Mesendoderm (in vitro differentiated cells): ENCODE measurements around the gene EML2.
A peak's percentile ranks its signal among the peaks of the same experiment; 100 is the strongest.

Source experiments
- DNase-seq: peaks from one replicate; pipeline ENCODE4 v3.0.0; 2013
- H2AK5ac ChIP-seq: 2 replicates; pipeline ENCODE4 v1.6.1; 2013; ENCODE audit warnings: low read length, inconsistent platforms
- H2BK120ac ChIP-seq: 2 replicates; pipeline ENCODE4 v1.6.1; 2013; ENCODE audit warnings: low read depth, mild to moderate bottlenecking, low read length, moderate library complexity, mixed read lengths
- H2BK15ac ChIP-seq: replicated peaks from 2 replicates; pipeline ENCODE4 v1.6.1; 2013; ENCODE audit warnings: low read depth, mild to moderate bottlenecking, moderate library complexity
- H2BK5ac ChIP-seq: 2 replicates; pipeline ENCODE4 v1.6.1; 2013; ENCODE audit warnings: low read length, inconsistent platforms
- H3K18ac ChIP-seq: 2 replicates; pipeline ENCODE4 v1.6.1; 2013; ENCODE audit warnings: mild to moderate bottlenecking, low read length, mixed read lengths
- H3K23ac ChIP-seq: one replicate; pipeline ENCODE4 v1.6.1; 2013; ENCODE audit warnings: low read length
- H3K27ac ChIP-seq: 2 replicates; pipeline ENCODE4 v1.5.1; 2013; ENCODE audit warnings: low read depth, mild to moderate bottlenecking, inconsistent platforms, low read length, moderate library complexity
- H3K27me3 ChIP-seq: 2 replicates; pipeline ENCODE4 v1.6.1; 2013; ENCODE audit warnings: low read length, control low read depth, mild to moderate bottlenecking, inconsistent platforms; ENCODE audit not compliant: insufficient read depth, poor library complexity
- H3K36me3 ChIP-seq: 2 replicates; pipeline ENCODE4 v1.6.1; 2013; ENCODE audit warnings: low read length, inconsistent platforms; ENCODE audit not compliant: control insufficient read depth, insufficient read depth
- H3K4ac ChIP-seq: one replicate; pipeline ENCODE4 v1.6.1; 2013; ENCODE audit warnings: low read depth, mild to moderate bottlenecking, low read length, moderate library complexity
- H3K4me1 ChIP-seq: 2 replicates; pipeline ENCODE4 v1.6.1; 2013; ENCODE audit warnings: low read depth, low read length, inconsistent platforms; ENCODE audit not compliant: control insufficient read depth
- H3K4me2 ChIP-seq: 2 replicates; pipeline ENCODE4 v1.6.1; 2013; ENCODE audit warnings: low read length
- H3K4me3 ChIP-seq: 2 replicates; pipeline ENCODE4 v1.5.1; 2013; ENCODE audit warnings: mild to moderate bottlenecking, low read length
- H3K56ac ChIP-seq: one replicate; pipeline ENCODE4 v1.6.1; 2013; ENCODE audit warnings: low read length
- H3K79me1 ChIP-seq: 2 replicates; pipeline ENCODE4 v1.6.1; 2013; ENCODE audit warnings: low read length, inconsistent platforms
- H3K79me2 ChIP-seq: 2 replicates; pipeline ENCODE4 v1.6.1; 2013; ENCODE audit warnings: mild to moderate bottlenecking, low read length; ENCODE audit not compliant: control insufficient read depth, insufficient read depth
- H3K9ac ChIP-seq: 2 replicates; pipeline ENCODE4 v1.6.1; 2013; ENCODE audit warnings: low read length, inconsistent platforms
- H4K5ac ChIP-seq: one replicate; pipeline ENCODE4 v1.6.1; 2013; ENCODE audit warnings: low read length
- H4K8ac ChIP-seq: one replicate; pipeline ENCODE4 v1.6.1; 2013; ENCODE audit warnings: low read depth, mild to moderate bottlenecking, control low read depth, low read length, moderate library complexity
- WGBS: extraction: QIAGEN DNeasy Blood & Tissue Kit; methylation state at CpG from one replicate; pipeline ENCODE4 v1.1.7; 2013; ENCODE audit warnings: low lambda C conversion rate, missing lambda C conversion rate; ENCODE audit not compliant: insufficient coverage; ENCODE audit errors: extremely low coverage; 5-methylcytosine and 5-hydroxymethylcytosine counted together

EML2 gene

GRCh38 chr19:45659096-45659729 lies 20.0 kb upstream of the EML2 start:
- no peak overlapping the region for H3K18ac ChIP-seq
- H3K79me1 ChIP-seq: no peaks in the 10 kb centered on the region
- H2AK5ac ChIP-seq: no peak overlapping the region
- no peak overlapping the region for H3K27ac ChIP-seq
- no peak overlapping the region for H4K8ac ChIP-seq
- no peak overlapping the region for H4K5ac ChIP-seq
- no peak overlapping the region for H3K4me2 ChIP-seq
- DNase-seq: no peak
- no peak overlapping the region for H3K23ac ChIP-seq
- H3K79me2 ChIP-seq: no peaks in the 10 kb centered on the region
- H3K9ac ChIP-seq: no peak overlapping the region
- H2BK15ac ChIP-seq: no peak overlapping the region
- H3K4me3 ChIP-seq: no peak overlapping the region
- no CpG with 5 or more reads among the region's 6 CpGs for WGBS
- no peak overlapping the region for H2BK5ac ChIP-seq
- H3K36me3 ChIP-seq: no peaks in the 10 kb centered on the region
- H3K56ac ChIP-seq: no peak overlapping the region
- no peak overlapping the region for H2BK120ac ChIP-seq
- no peaks in the 10 kb centered on the region for H3K4me1 ChIP-seq
- H3K27me3 ChIP-seq: no peaks in the 10 kb centered on the region
- no peak overlapping the region for H3K4ac ChIP-seq

DNA sequence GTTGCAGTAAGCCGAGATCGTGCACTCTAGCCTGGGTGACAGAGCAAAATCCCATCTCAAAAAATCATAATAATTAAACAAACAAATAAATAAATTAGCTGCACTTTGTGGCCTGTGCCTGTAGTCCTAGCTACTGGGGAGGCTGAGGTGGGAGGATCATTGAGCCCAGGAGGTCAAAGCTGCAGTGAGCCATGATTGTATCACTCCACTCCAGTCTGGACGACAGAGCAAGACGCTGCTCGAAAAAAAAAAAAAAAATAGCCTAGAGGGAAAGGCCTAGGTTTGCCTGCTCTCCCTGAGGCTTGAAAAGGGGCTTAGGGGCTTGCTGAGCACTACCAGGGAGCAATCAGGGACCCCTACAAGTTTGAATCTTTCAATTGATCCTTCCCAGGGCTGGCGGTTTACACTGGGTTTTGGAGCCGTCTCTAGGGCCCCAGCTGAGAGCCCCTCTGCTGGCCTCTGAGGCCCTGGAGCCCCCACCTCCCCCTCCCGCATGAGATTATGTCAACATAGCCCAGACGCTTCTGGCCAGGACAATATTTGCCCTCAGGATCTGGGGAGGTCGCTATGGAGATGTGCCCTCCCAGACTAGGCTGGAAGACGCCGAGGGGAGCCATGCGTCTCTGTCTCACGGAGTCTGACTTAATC lies 18.4 kb upstream of the EML2 start:
- no peaks in the 10 kb centered on the region for H3K27me3 ChIP-seq
- H3K36me3 ChIP-seq: no peaks in the 10 kb centered on the region
- H3K4me3 ChIP-seq: no peak overlapping the region
- H3K4ac ChIP-seq: no peak overlapping the region
- H3K27ac ChIP-seq: no peak overlapping the region
- H3K9ac ChIP-seq: no peak overlapping the region
- H2BK120ac ChIP-seq: no peak overlapping the region
- H2BK15ac ChIP-seq: no peak overlapping the region
- H4K5ac ChIP-seq: no peak overlapping the region
- H3K4me1 ChIP-seq: peaks cover 4% of the 10 kb centered on the region
- H4K8ac ChIP-seq: no peak overlapping the region
- DNase-seq: peak; percentile 43
- H3K23ac ChIP-seq: no peak overlapping the region
- H3K79me1 ChIP-seq: no peaks in the 10 kb centered on the region
- no peaks in the 10 kb centered on the region for H3K79me2 ChIP-seq
- peak overlapping the region; percentile 34 for H3K56ac ChIP-seq
- no peak overlapping the region for H3K4me2 ChIP-seq
- no peak overlapping the region for H3K18ac ChIP-seq
- WGBS: no CpG with 5 or more reads among the region's 14 CpGs
- H2BK5ac ChIP-seq: no peak overlapping the region
- no peak overlapping the region for H2AK5ac ChIP-seq

DNA sequence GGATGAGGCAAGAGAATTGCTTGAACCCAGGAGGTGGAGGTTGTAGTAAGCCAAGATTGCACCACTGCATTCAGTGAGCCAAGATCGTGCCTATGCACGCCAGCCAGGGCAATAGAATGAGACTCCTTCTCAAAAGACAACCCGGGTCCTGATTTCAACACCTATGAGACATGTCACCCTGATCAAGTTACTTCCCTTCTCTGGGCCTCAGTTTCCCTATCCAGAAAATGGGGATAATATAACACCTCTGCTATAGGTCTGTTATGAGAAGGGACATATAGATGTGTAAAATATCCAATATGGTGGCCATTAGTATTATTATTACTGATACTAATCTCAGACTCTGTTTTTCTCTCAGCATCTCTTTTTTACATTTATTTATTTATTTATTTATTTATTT lies 15.9 kb upstream of the EML2 start:
- no peaks in the 10 kb centered on the region for H3K27me3 ChIP-seq
- H4K5ac ChIP-seq: no peak overlapping the region
- no peak overlapping the region for H2BK120ac ChIP-seq
- H2BK15ac ChIP-seq: no peak overlapping the region
- H2BK5ac ChIP-seq: no peak overlapping the region
- no peaks in the 10 kb centered on the region for H3K79me2 ChIP-seq
- H4K8ac ChIP-seq: no peak overlapping the region
- H3K4me1 ChIP-seq: peaks cover 4% of the 10 kb centered on the region
- H3K27ac ChIP-seq: no peak overlapping the region
- no peak for DNase-seq
- H3K18ac ChIP-seq: no peak overlapping the region
- no peak overlapping the region for H3K9ac ChIP-seq
- H3K4me3 ChIP-seq: no peak overlapping the region
- no CpG with 5 or more reads among the region's 3 CpGs for WGBS
- H3K56ac ChIP-seq: no peak overlapping the region
- H3K79me1 ChIP-seq: no peaks in the 10 kb centered on the region
- no peak overlapping the region for H3K23ac ChIP-seq
- H3K4ac ChIP-seq: no peak overlapping the region
- no peak overlapping the region for H3K4me2 ChIP-seq
- H3K36me3 ChIP-seq: no peaks in the 10 kb centered on the region
- H2AK5ac ChIP-seq: no peak overlapping the region

- Histone ChIP-seq H2AK5ac (peak overlapping the region; percentile 74), H2BK5ac (no peak overlapping the region), H3K27ac (no peak overlapping the region), H3K23ac (no peak overlapping the region), H3K4me1 (peaks cover 4% of the 10 kb centered on the region), H3K9ac (no peak overlapping the region), H3K4me3 (no peak overlapping the region), H2BK120ac (no peak overlapping the region), H2BK15ac (no peak overlapping the region), H3K79me1 (no peaks in the 10 kb centered on the region), H3K18ac (no peak overlapping the region), H3K56ac (peak overlapping the region; percentile 22), H4K8ac (no peak overlapping the region), H3K4ac (no peak overlapping the region), H3K36me3 (no peaks in the 10 kb centered on the region), H4K5ac (no peak overlapping the region), H3K4me2 (no peak overlapping the region), H3K27me3 (no peaks in the 10 kb centered on the region), H3K79me2 (no peaks in the 10 kb centered on the region)
- no peak for DNase-seq
- no CpG with 5 or more reads among the region's 5 CpGs for WGBS
Measured at GRCh38 chr19:45653634-45654033, 14.4 kb upstream of the EML2 start.

- Histone ChIP-seq H2BK120ac (no peak overlapping the region), H3K23ac (no peak overlapping the region), H3K27me3 (no peaks in the 10 kb centered on the region), H4K8ac (no peak overlapping the region), H3K4me2 (no peak overlapping the region), H2AK5ac (no peak overlapping the region), H3K4me3 (no peak overlapping the region), H3K9ac (no peak overlapping the region), H4K5ac (no peak overlapping the region), H2BK15ac (no peak overlapping the region), H3K79me1 (no peaks in the 10 kb centered on the region), H3K56ac (no peak overlapping the region), H2BK5ac (no peak overlapping the region), H3K79me2 (no peaks in the 10 kb centered on the region), H3K36me3 (no peaks in the 10 kb centered on the region), H3K4me1 (peaks cover 4% of the 10 kb centered on the region), H3K4ac (no peak overlapping the region), H3K27ac (no peak overlapping the region), H3K18ac (no peak overlapping the region)
- DNase-seq: no peak
- no CpG with 5 or more reads among the region's 3 CpGs for WGBS
Measured at GRCh38 chr19:45650722-45651121, 11.5 kb upstream of the EML2 start.

DNA sequence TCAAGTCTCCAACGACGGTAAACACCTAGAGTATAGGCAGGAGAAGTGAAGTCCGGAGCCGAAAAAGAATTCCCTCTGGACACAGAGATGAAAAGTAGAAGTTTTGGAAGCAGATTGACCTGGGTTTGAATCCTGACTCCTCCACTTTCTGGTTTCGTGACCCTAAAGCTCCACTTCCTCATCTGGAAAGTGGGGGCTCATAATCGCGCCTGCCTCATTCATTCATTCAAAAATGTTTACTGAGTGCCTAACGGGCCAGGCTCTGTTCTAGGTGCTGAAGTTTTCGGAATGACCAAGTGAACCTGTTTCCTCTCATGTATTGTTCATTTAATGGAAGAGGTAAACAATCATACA lies 7.1 kb upstream of the EML2 start:
- no peaks in the 10 kb centered on the region for H3K36me3 ChIP-seq
- DNase-seq: no peak
- H3K27me3 ChIP-seq: no peaks in the 10 kb centered on the region
- no peak overlapping the region for H3K27ac ChIP-seq
- no peak overlapping the region for H3K18ac ChIP-seq
- H2BK5ac ChIP-seq: no peak overlapping the region
- no peak overlapping the region for H3K4me3 ChIP-seq
- no peaks in the 10 kb centered on the region for H3K79me2 ChIP-seq
- H2BK120ac ChIP-seq: no peak overlapping the region
- H3K9ac ChIP-seq: peak overlapping the region; percentile 33
- no CpG with 5 or more reads among the region's 9 CpGs for WGBS
- H3K56ac ChIP-seq: no peak overlapping the region
- H2BK15ac ChIP-seq: no peak overlapping the region
- H3K4me2 ChIP-seq: no peak overlapping the region
- no peaks in the 10 kb centered on the region for H3K79me1 ChIP-seq
- H4K8ac ChIP-seq: no peak overlapping the region
- no peak overlapping the region for H3K23ac ChIP-seq
- no peak overlapping the region for H2AK5ac ChIP-seq
- peaks cover 6% of the 10 kb centered on the region for H3K4me1 ChIP-seq
- no peak overlapping the region for H3K4ac ChIP-seq
- H4K5ac ChIP-seq: no peak overlapping the region
